ENCODE data around the gene NR6A1. TPM values are rescaled to one million over a fixed set of nuclear protein-coding genes. Genes with fewer than 3 reads are reported as not detected.
A peak's percentile ranks its signal among the peaks of the same experiment; 100 is the strongest.

NR6A1 gene
- total and polyA plus RNA-seq, 2 of the 13 experiments (the other 11 are each of a cell fraction or from before 2014, with no cell fraction given) = 28.1 to 31.5 TPM

DNA sequence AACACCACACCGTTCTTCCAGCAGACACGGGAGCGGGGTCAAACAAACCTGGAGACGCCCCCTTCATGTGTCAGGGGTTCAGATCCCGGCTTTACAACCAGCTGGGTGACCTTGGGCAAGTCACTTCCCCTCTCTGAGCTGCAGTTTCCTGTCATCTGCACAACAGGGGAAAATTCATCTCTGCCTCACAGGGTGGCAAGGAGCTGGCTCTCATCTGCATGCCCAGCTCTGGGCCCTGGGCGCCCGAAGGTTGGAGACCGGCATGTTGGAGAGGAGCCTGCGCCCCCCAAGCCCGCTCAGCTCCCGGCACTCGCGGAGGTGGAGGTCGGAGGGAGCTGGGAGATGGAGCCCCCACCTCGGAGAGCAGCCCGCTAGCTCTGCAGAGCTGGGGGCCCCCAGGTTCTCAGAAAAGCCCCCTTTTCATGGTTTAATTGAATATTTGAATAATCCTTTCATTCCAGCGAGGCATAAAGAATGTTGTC, 284.3 kb downstream of the NR6A1 start:
- Histone ChIP-seq H3K9me3 (ENCODE audit: low read length) (no peaks in the 10 kb centered on the region), H3K4me2 (ENCODE audit: low read depth, low read length) (no peak overlapping the region), H3K9ac (ENCODE audit: insufficient read depth, low read depth, low read length) (no peak overlapping the region), H2AFZ (ENCODE audit: low read length) (no peak overlapping the region), H3K27ac (ENCODE audit: extremely low read length, insufficient read depth, low read length) (no peak overlapping the region), H3K27me3 (ENCODE audit: control insufficient read depth in 1 of 2, insufficient read depth in 2 of 2, low read length in 2 of 2) (no peaks in the 10 kb centered on the region), H3K79me2 (ENCODE audit: insufficient read depth, low read length) (no peaks in the 10 kb centered on the region), H3K4me3 (replicated peaks in 1 of 3; ENCODE audit: insufficient read depth in 1 of 3, low read depth in 2 of 3, low read length in 3 of 3) (no peak overlapping the region), H4K20me1 (ENCODE audit: insufficient read depth, low read length) (no peaks in the 10 kb centered on the region), H3K4me1 (ENCODE audit: insufficient read depth, low read length) (no peaks in the 10 kb centered on the region), H3K36me3 (replicated peaks in 1 of 2; ENCODE audit: control insufficient read depth in 1 of 2, insufficient read depth in 2 of 2, low read length in 2 of 2) (peaks cover 1 to 2% of the 10 kb centered on the region in 2 experiments; a peak in 3 of 5 replicates)
- CTCF ChIA-PET (ENCODE audit: low intra/inter-chr PET ratio, low total read pairs) = no interaction called here
- no peak for DNase-seq (ENCODE audit: low spot score)
- FAIRE-seq = no peak
- intact Hi-C loops (cut with micrococcal nuclease; ENCODE audit: unreplicated experiment) (no loop called here), in situ Hi-C loops (cut with HindIII; ENCODE audit: extremely low pct_ligation_motif_present, low pct_unique_long_range_greater_than_20kb) (no loop called here)
- no peak for TF ChIP-seq SMC3 (IDR thresholded peaks at IDR 0.05; ENCODE audit: low read length)
- peak; percentile 52; the same call in 1 of the 2 replicates for TF ChIP-seq ZNF768 (CRISPR knock-in tag; IDR thresholded peaks at IDR 0.05)
- no peak for ATAC-seq
- no TSS peak for BruUV-seq (replicated peaks)
- POLR2A ChIA-PET = no interaction called here
- 84% methylated on average over 7 of the region's 17 CpGs for WGBS (ENCODE audit: low lambda C conversion rate)

DNA sequence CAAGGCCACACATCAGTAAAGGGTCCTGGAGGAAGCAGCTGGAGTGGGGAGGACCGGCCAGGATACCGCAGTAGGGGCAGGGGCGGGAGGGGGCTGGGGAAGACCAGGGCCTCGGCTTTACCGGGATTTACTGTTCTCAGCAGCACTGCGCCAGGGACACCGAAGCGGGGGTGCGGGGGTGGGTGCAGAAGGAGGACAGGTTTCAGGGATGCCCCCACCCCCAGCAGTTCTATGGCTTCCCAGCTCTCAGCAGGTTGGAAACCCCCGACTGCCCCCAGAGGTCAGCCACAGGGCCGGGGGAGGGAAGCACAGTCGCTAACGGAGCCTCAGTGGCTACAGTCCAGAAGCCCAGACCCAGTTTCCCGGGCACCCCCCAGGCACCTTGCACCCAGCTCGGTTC, 285.2 kb downstream of the NR6A1 start:
- BruUV-seq (replicated peaks) = no TSS peak
- Histone ChIP-seq H3K27ac (ENCODE audit: extremely low read length, insufficient read depth, low read length) (no peak overlapping the region), H3K79me2 (ENCODE audit: insufficient read depth, low read length) (no peaks in the 10 kb centered on the region), H3K4me1 (ENCODE audit: insufficient read depth, low read length) (peaks cover 1% of the 10 kb centered on the region; the same call in 1 of the 2 replicates), H4K20me1 (ENCODE audit: insufficient read depth, low read length) (no peaks in the 10 kb centered on the region), H2AFZ (ENCODE audit: low read length) (no peak overlapping the region), H3K36me3 (replicated peaks in 1 of 2; ENCODE audit: control insufficient read depth in 1 of 2, insufficient read depth in 2 of 2, low read length in 2 of 2) (peaks cover 1 to 2% of the 10 kb centered on the region in 2 experiments; a peak in 3 of 5 replicates), H3K9ac (ENCODE audit: insufficient read depth, low read depth, low read length) (no peak overlapping the region), H3K9me3 (ENCODE audit: low read length) (no peaks in the 10 kb centered on the region), H3K4me3 (replicated peaks in 1 of 3; ENCODE audit: insufficient read depth in 1 of 3, low read depth in 2 of 3, low read length in 3 of 3) (no peak overlapping the region), H3K4me2 (ENCODE audit: low read depth, low read length) (no peak overlapping the region), H3K27me3 (ENCODE audit: control insufficient read depth in 1 of 2, insufficient read depth in 2 of 2, low read length in 2 of 2) (no peaks in the 10 kb centered on the region)
- ATAC-seq (no peak), DNase-seq (ENCODE audit: low spot score) (no peak), FAIRE-seq (no peak)
- WGBS (ENCODE audit: low lambda C conversion rate) = 81% methylated on average over 5 of the region's 15 CpGs
- ChIA-PET POLR2A (no interaction called here), CTCF (ENCODE audit: low intra/inter-chr PET ratio, low total read pairs) (no interaction called here)
- intact Hi-C loops (cut with micrococcal nuclease; ENCODE audit: unreplicated experiment) (no loop called here), in situ Hi-C loops (cut with HindIII; ENCODE audit: extremely low pct_ligation_motif_present, low pct_unique_long_range_greater_than_20kb) (no loop called here)
- TF ChIP-seq, protein P1, sequence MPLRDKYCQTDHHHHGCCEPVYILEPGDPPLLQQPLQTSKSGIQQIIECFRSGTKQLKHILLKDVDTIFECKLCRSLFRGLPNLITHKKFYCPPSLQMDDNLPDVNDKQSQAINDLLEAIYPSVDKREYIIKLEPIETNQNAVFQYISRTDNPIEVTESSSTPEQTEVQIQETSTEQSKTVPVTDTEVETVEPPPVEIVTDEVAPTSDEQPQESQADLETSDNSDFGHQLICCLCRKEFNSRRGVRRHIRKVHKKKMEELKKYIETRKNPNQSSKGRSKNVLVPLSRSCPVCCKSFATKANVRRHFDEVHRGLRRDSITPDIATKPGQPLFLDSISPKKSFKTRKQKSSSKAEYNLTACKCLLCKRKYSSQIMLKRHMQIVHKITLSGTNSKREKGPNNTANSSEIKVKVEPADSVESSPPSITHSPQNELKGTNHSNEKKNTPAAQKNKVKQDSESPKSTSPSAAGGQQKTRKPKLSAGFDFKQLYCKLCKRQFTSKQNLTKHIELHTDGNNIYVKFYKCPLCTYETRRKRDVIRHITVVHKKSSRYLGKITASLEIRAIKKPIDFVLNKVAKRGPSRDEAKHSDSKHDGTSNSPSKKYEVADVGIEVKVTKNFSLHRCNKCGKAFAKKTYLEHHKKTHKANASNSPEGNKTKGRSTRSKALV (CRISPR knock-in tag; IDR thresholded peaks at IDR 0.05) = no peak
- 0 out of 2 replicates have a peak, but pooled peaks have one; percentile 4 for TF ChIP-seq AKAP8 (CRISPR knock-in tag; IDR thresholded peaks at IDR 0.05)
